Muscle of arm (tissue), 12 donors: Measurements from ENCODE around the gene SLC9A7. TPM values are rescaled to one million over a fixed set of nuclear protein-coding genes. Genes with fewer than 3 reads are reported as not detected.

ENCODE experiments used
- DNase-seq: peaks from one replicate; pipeline ENCODE4 v3.0.0-alpha.2; 2013
- polyA plus RNA-seq, 12 donors: library from polyadenylated mRNA; unstranded; fragments of 120-200 nt; gene quantifications; one replicate each; pipeline ENCODE4 v1.2.1, GENCODE V29; 2013; ENCODE audit not compliant: insufficient read length in 12 of 12

Gene SLC9A7
- polyA plus RNA-seq, 12 donors, result 5.7 to 12.4 (median 7.3) TPM; not detected in 1

GRCh38 chrX:46575586-46575985 is 183.3 kb downstream of the SLC9A7 start:
- DNase-seq, result no peak

GRCh38 chrX:46574774-46575381 is 184.0 kb downstream of the SLC9A7 start:
- DNase-seq, result no peak

GRCh38 chrX:46573892-46574773 is 184.8 kb downstream of the SLC9A7 start:
- DNase-seq, result peak; percentile 31

GRCh38 chrX:46573331-46573891 is 185.5 kb downstream of the SLC9A7 start, which contains the start of gene CHST7:
Gene CHST7, plus strand, starts transcription at chrX:46573765. Its CDS starts 167 bp downstream, at chrX:46573932.
- peak; percentile 15 for DNase-seq

GRCh38 chrX:46572340-46572936 is 186.5 kb downstream of the SLC9A7 start:
- DNase-seq, result no peak

DNA sequence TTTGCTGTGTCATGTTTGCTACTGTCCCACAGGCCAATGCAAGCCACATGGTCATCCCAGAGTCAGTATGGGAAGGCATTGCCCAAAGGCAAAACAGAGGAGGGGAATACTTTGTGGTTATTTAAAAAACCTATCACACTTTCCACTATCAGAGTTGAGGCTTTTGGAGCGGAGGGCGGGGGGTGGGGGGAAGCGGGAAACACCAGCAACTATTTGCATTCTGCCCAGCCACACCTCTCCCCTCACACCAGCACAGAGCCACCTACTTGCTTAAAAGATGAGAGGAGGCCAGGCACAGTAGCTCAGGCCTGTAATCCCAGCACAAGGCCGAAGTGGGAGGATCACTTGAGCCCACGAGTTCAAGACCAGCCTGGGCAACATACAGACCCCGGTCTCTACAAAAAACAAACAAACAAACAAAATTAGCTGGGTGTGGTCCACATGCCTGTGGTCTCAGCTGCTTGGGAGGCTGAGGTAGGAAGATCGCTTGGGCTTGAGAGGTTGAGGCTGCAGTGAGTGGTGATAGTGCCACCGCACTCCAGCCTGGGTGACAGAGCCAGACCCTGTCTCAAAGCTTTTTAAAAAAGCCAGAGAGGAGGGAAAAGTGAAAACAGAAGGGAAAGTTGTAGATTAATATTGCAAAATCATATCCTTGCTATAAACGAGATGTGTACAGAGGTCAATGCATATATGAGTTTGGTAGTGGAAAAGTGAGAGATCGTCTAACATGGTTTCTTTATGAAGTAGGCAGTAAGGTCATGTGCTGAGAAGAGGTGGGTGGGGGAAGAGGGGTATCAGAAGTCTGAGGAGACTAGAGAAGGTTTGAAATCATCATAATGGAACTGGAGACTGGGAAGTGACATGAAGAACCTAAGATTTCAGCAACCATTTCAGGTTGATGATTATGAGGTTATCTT is 187.2 kb downstream of the SLC9A7 start:
- no peak for DNase-seq

DNA sequence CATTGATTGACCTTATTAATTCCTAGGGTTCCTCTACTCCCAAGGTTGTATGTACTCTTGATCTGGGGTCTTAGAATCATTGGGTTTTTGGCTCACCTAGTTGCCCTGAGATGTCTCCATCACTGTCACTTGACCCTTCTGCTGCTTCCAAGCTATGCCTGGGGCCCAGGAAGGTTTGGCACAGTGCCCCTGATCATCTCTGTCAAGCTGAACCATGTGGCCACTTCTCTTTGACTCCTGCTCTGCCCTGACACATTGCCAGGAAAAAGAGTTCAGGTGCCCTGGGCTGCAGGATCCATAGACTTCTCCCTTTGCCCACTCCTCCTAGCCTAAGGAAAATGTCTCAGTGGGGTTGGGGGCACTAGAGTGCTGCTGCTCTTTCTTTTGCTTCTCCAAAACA is 189.3 kb downstream of the SLC9A7 start:
- no peak for DNase-seq

- DNase-seq, result no peak
Observed at GRCh38 chrX:46567388-46567787, 191.5 kb downstream of the SLC9A7 start.

- DNase-seq, result no peak
Observed at GRCh38 chrX:46561824-46562657, 196.9 kb downstream of the SLC9A7 start.

GRCh38 chrX:46559062-46559461 is 199.9 kb downstream of the SLC9A7 start:
- no peak for DNase-seq

GRCh38 chrX:46554942-46555341 is 204.0 kb downstream of the SLC9A7 start:
- DNase-seq, result no peak

GRCh38 chrX:46553935-46554334 is 205.0 kb downstream of the SLC9A7 start:
- DNase-seq, result no peak

- no peak for DNase-seq
Observed at GRCh38 chrX:46551494-46552128, 207.3 kb downstream of the SLC9A7 start.

DNA sequence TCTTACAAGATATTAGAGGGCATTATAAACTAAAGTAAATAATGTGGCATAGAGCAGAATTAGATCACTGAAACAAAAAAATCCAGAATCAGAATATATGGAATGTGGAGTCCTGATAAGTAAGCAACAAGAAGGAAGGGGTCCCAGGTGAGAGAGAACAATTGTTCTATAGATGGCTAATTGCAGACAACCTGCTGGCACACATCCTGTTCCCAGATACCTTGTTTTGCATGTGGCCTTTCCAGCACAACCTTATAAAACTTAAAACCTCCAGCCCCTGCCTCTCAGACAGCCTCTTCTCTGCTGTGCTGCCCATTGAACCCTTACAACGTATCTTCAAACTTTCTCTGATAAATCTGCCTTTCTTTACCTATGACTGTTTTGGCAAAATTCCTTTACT is 209.0 kb downstream of the SLC9A7 start:
- no peak for DNase-seq

Other genes with a start within 250 kb of the SLC9A7 start
- 1 to 10 TPM in 10 of 12 donors, not detected in 2; 2.9 to 6.2 (median 4.4) TPM for gene ZNF674, start 213.7 kb downstream of the SLC9A7 start, polyA plus RNA-seq
- gene CHST7, start 185.4 kb downstream of the SLC9A7 start, polyA plus RNA-seq, result 1 to 10 TPM in 10 of 12 donors, not detected in 2; 2.7 to 5.7 (median 3.8) TPM
- 10 to 100 TPM in 5 of 12 donors, 1 to 10 TPM in 6, not detected in 1; 7.2 to 12.1 (median 9.4) TPM for gene RP2, start 77.9 kb upstream of the SLC9A7 start, polyA plus RNA-seq
- gene JADE3, start 153.3 kb upstream of the SLC9A7 start, polyA plus RNA-seq, result 1 to 10 TPM in 11 of 12 donors, not detected in 1; 4.4 to 7.0 (median 5.0) TPM